Adrenal gland (tissue), 12 donors: ENCODE results near the gene RPL27. TPM values are rescaled to one million over a fixed set of nuclear protein-coding genes. Genes with fewer than 3 reads are reported as not detected.
A peak's percentile ranks its signal among the peaks of the same experiment; 100 is the strongest.

Source experiments
- DNase-seq, 7 donors: peaks; one replicate each; pipeline ENCODE4 v3.0.0-alpha.2; 2019 to 2020
- H3K27ac ChIP-seq, 5 donors: fragments of 200-600 bp; sonication (generic) in 4 of 5; 1 replicate in 3 of 5; 2 replicates in 2 of 5; pipeline versions ENCODE4 v1.5.1 to v1.8.0; 2016 to 2020; ENCODE audit warnings: mild to moderate bottlenecking in 1 of 5
- H3K27me3 ChIP-seq: fragments of 200-600 bp; 2 replicates; pipeline ENCODE4 v1.8.0; 2021
- H3K36me3 ChIP-seq, 2 donors: fragments of 200-600 bp; replicated peaks in 1 of 2; 1 replicate in 1 of 2; 2 replicates in 1 of 2; pipeline versions ENCODE4 v1.5.1 to v1.8.0; 2018 to 2022
- H3K4me1 ChIP-seq, 2 donors: fragments of 200-600 bp; replicated peaks in 1 of 2; 1 replicate in 1 of 2; 2 replicates in 1 of 2; pipeline versions ENCODE4 v1.5.1 to v1.8.0; 2018 to 2021
- H3K4me3 ChIP-seq, 4 donors: fragments of 200-600 bp; sonication (generic) in 3 of 4; one replicate each; pipeline ENCODE4 v1.5.1; 2016 to 2018
- H3K9me3 ChIP-seq, 3 donors: fragments of 200-600 bp; sonication (generic) in 1 of 3; replicated peaks in 1 of 3; 1 replicate in 2 of 3; 2 replicates in 1 of 3; pipeline versions ENCODE4 v1.5.1 to v1.8.0; 2016 to 2021
- CTCF ChIP-seq, 6 experiments: fragments of 450-650 bp in 4 of 6; fragments of 200-600 bp in 2 of 6; sonication (generic) in 1 of 6; IDR thresholded peaks; 1 replicate in 5 of 6; 2 replicates in 1 of 6; pipeline versions ENCODE4 v1.5.1 to v1.8.0; 2016 to 2021; ENCODE audit warnings: antibody characterized with exemption in 6 of 6, mild to moderate bottlenecking in 2 of 6, moderate library complexity in 1 of 6
- POLR2A ChIP-seq, 2 donors: fragments of 450-650 bp; IDR thresholded peaks; one replicate each; pipeline ENCODE4 v1.6.1; 2017; ENCODE audit warnings: antibody characterized with exemption in 2 of 2, mild to moderate bottlenecking in 2 of 2, moderate library complexity in 1 of 2
- WGBS, 4 donors: extraction: QIAGEN DNeasy Blood & Tissue Kit in 2 of 4; methylation state at CpG; one replicate each; pipeline versions ENCODE4 v1.1.5 to v1.1.7; 2013 to 2017; 5-methylcytosine and 5-hydroxymethylcytosine counted together
- intact Hi-C, 2 donors: fragments of 100-400 bp; cut with DNase I; formaldehyde crosslinking; loops; one replicate each; pipeline versions ENCODE4 v1.14.1 to v1.15.0; 2022 to 2023
- polyA plus RNA-seq, 3 donors: library from polyadenylated mRNA; stranded (reverse); fragments of 200-250 nt in 2 of 3; fragments of 350-450 nt in 1 of 3; fragmentation: Illumina TruSeq in 1 of 3; extraction: RNeasy Lipid Tissue Mini Kit (QIAGEN cat#74804) in 1 of 3; gene quantifications; one replicate each; pipeline ENCODE4 v1.2.3, GENCODE V29; 2013 to 2014
- total RNA-seq, 9 donors: library from RNA; depleted of rRNA in 4 of 9; stranded (reverse); fragments of >200 nt in 4 of 9; fragments of 120-200 nt in 1 of 9; fragmentation: NEBNext Ultra II Directional in 1 of 9; extraction: Animal tissue kit (Norgen Biotek cat#: 25700) in 1 of 9; gene quantifications; one replicate each; pipeline versions ENCODE4 v1.1.0 to v1.2.4, GENCODE V29; 2013 to 2023
- donor health status: healthy with polysubstance abuse.
- donor health status: Bipolar disorder and iron deficiency.
- donor health status: DM: yes; HTN: yes; CAD: no.
- donor health status: DM: no; HTN: no; CAD: no.
- donor health status: DM: no; HTN: no; CAD: no.
- donor health status: DM: yes; HTN: yes; CAD: no.

The RPL27 gene
- total and polyA plus RNA-seq, 12 donors: 356 to 2,291 (median 1,072) TPM

GRCh38 chr17:43024407-43025289 is 26.4 kb downstream of the RPL27 start, which contains the start of gene RND2:
RND2 (plus strand) TSS chr17:43025231; CDS start chr17:43025348, 117 bp downstream.
- peak; percentile 87 to 98 (median 94) for DNase-seq
- H3K4me1 ChIP-seq: peaks cover 9 to 21% of the 10 kb centered on the region in 2 donors
- H3K4me3 ChIP-seq: peak within 1 kb of the TSS in 3 of 4 donors; percentile 5 to 79 (median 17)
- 0 to 2% (median 0%) methylated on average over 14 to 61 of the region's 61 CpGs for WGBS, 4 donors
- no peaks in the 10 kb centered on the region for H3K9me3 ChIP-seq
- peak; percentile 50 to 92 (median 86) for TF ChIP-seq CTCF (IDR thresholded peaks at IDR 0.05)
- peak in 1 of 2 donors; percentile 28 for TF ChIP-seq POLR2A (IDR thresholded peaks at IDR 0.05)
- peak within 1 kb of the TSS in 3 of 5 donors; percentile 34 to 87 (median 72) for H3K27ac ChIP-seq
- intact Hi-C loops: loop anchor here (5.0 to 10.0 kb wide), 4 partner anchors 60 to 290 kb away; partner anchors contain the start of gene NBR1 (in 1 of the 2)
- H3K27me3 ChIP-seq: no peaks in the 10 kb centered on the region
- no peaks in the 10 kb centered on the region for H3K36me3 ChIP-seq

DNA sequence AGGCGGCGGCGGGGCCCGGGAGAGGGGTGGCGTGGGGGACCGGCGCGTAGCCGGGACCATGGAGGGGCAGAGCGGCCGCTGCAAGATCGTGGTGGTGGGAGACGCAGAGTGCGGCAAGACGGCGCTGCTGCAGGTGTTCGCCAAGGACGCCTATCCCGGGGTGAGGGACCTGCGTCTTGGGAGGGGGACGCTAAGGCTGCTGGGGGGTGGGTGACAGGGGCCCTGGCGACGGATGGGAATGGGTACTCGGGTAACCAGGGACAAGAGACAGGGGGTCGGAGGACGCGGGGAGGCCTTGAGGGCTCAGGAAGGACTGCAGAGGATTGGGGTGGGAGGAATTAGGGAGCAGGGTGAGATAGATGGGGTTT is 27.1 kb downstream of the RPL27 start:
- DNase-seq: no peak
- peaks cover 2 to 15% of the 10 kb centered on the region in 2 donors for H3K4me1 ChIP-seq
- no peaks in the 10 kb centered on the region for H3K36me3 ChIP-seq
- intact Hi-C loops: loop anchor here (10.0 kb wide), 2 partner anchors 60 to 290 kb away; no protein-coding TSS in a partner anchor
- TF ChIP-seq POLR2A (IDR thresholded peaks at IDR 0.05) (no peak), CTCF (IDR thresholded peaks at IDR 0.05) (no peak)
- H3K27me3 ChIP-seq: no peaks in the 10 kb centered on the region
- 5 to 16% (median 8%) methylated on average over 15 to 27 of the region's 27 CpGs for WGBS, 4 donors
- peak overlapping the region in 1 of 4 donors; percentile 79 for H3K4me3 ChIP-seq
- no peaks in the 10 kb centered on the region for H3K9me3 ChIP-seq
- peak overlapping the region in 2 of 5 donors; percentile 34 to 87 for H3K27ac ChIP-seq

GRCh38 chr17:43025766-43026537 is 27.7 kb downstream of the RPL27 start:
- no peak overlapping the region for H3K4me3 ChIP-seq
- H3K9me3 ChIP-seq: no peaks in the 10 kb centered on the region
- H3K4me1 ChIP-seq: peaks cover 0 to 10% of the 10 kb centered on the region in 2 donors
- no peaks in the 10 kb centered on the region for H3K36me3 ChIP-seq
- intact Hi-C loops: loop anchor here (10.0 kb wide), 2 partner anchors 59 to 289 kb away; no protein-coding TSS in a partner anchor
- 65 to 78% (median 70%) methylated on average over 13 to 16 of the region's 16 CpGs for WGBS, 4 donors
- no peaks in the 10 kb centered on the region for H3K27me3 ChIP-seq
- DNase-seq: peak in 1 of 7 donors; percentile 32
- TF ChIP-seq POLR2A (IDR thresholded peaks at IDR 0.05) (no peak), CTCF (IDR thresholded peaks at IDR 0.05) (no peak)
- H3K27ac ChIP-seq: no peak overlapping the region

GRCh38 chr17:43026595-43026994 is 28.4 kb downstream of the RPL27 start:
- WGBS, 4 donors: 68 to 80% (median 76%) methylated on average over 5 of the region's 5 CpGs
- H3K9me3 ChIP-seq: no peaks in the 10 kb centered on the region
- TF ChIP-seq POLR2A (IDR thresholded peaks at IDR 0.05) (no peak), CTCF (IDR thresholded peaks at IDR 0.05) (no peak)

More at GRCh38 chr17:43026595-43026994, 28.4 kb downstream of the RPL27 start:
- Histone ChIP-seq H3K27ac (no peak overlapping the region), H3K36me3 (no peaks in the 10 kb centered on the region), H3K4me3 (no peak overlapping the region), H3K4me1 (peaks cover 0 to 10% of the 10 kb centered on the region in 2 donors), H3K27me3 (no peaks in the 10 kb centered on the region)
- intact Hi-C loops: loop anchor here (10.0 kb wide), 2 partner anchors 58 to 288 kb away; no protein-coding TSS in a partner anchor
- no peak for DNase-seq
